GM19099 (cell line): ENCODE results near the gene RASSF1.
A peak's percentile ranks its signal among the peaks of the same experiment; 100 is the strongest.

ENCODE experiments used
- POLR2A ChIP-seq: IDR thresholded peaks from 3 replicates; pipeline ENCODE4 v1.6.1; 2011; ENCODE audit warnings: low read depth; ENCODE audit not compliant: insufficient read length; ENCODE audit errors: extremely low read depth

The RASSF1 gene

GRCh38 chr3:50325497-50326181 lies 15.0 kb downstream of the RASSF1 start:
- TF ChIP-seq POLR2A = no peak

- TF ChIP-seq POLR2A = no peak
Observed at GRCh38 chr3:50325113-50325480, 15.5 kb downstream of the RASSF1 start.

GRCh38 chr3:50324351-50325112 lies 16.1 kb downstream of the RASSF1 start:
- TF ChIP-seq POLR2A = no peak

GRCh38 chr3:50323614-50324199 lies 16.9 kb downstream of the RASSF1 start:
- TF ChIP-seq POLR2A = no peak

- no peak for TF ChIP-seq POLR2A
Observed at GRCh38 chr3:50323092-50323600, 17.5 kb downstream of the RASSF1 start.

- TF ChIP-seq POLR2A = no peak
Observed at GRCh38 chr3:50322386-50323091, 18.1 kb downstream of the RASSF1 start, which contains the start of gene HYAL2. Gene HYAL2, minus strand, starts transcription at chr3:50322745. Its CDS starts 2,256 bp downstream, at chr3:50320489.

- TF ChIP-seq POLR2A = no peak
Observed at GRCh38 chr3:50322115-50322385, 18.6 kb downstream of the RASSF1 start.

- peak; percentile 76 for TF ChIP-seq POLR2A
Observed at GRCh38 chr3:50321336-50322114, 19.1 kb downstream of the RASSF1 start.

- no peak for TF ChIP-seq POLR2A
Observed at GRCh38 chr3:50320853-50321335, 19.7 kb downstream of the RASSF1 start.

- TF ChIP-seq POLR2A = no peak
Observed at GRCh38 chr3:50319894-50320625, 20.6 kb downstream of the RASSF1 start.

GRCh38 chr3:50319181-50319893 lies 21.3 kb downstream of the RASSF1 start:
- TF ChIP-seq POLR2A = no peak

GRCh38 chr3:50318615-50319014 lies 22.0 kb downstream of the RASSF1 start:
- TF ChIP-seq POLR2A = no peak

- TF ChIP-seq POLR2A = no peak
Observed at GRCh38 chr3:50318163-50318562, 22.5 kb downstream of the RASSF1 start.
